HG02870 (cell line): ENCODE data around the gene CLDND2.

Experiments used
- ATAC-seq: cut with Tn5 transposase; IDR thresholded peaks from one replicate; pipeline ENCODE4 v1.9.1; 2021; ENCODE audit warnings: mild to moderate bottlenecking, moderate library complexity; ENCODE audit not compliant: unreplicated experiment

Gene CLDND2

GRCh38 chr19:51333836-51334460, 34.9 kb downstream of the CLDND2 start:
- ATAC-seq, result no peak

GRCh38 chr19:51331716-51332115, 37.1 kb downstream of the CLDND2 start:
- ATAC-seq, result no peak

- ATAC-seq, result no peak
Measured at GRCh38 chr19:51331193-51331592, 37.6 kb downstream of the CLDND2 start.

- no peak for ATAC-seq
Measured at GRCh38 chr19:51330366-51330765, 38.4 kb downstream of the CLDND2 start.

- no peak for ATAC-seq
Measured at GRCh38 chr19:51329411-51329810, 39.4 kb downstream of the CLDND2 start.

- no peak for ATAC-seq
Measured at GRCh38 chr19:51327066-51328001, 41.5 kb downstream of the CLDND2 start.

- ATAC-seq, result no peak
Measured at GRCh38 chr19:51326216-51327065, 42.4 kb downstream of the CLDND2 start.

GRCh38 chr19:51325161-51325976, 43.4 kb downstream of the CLDND2 start:
- ATAC-seq, result no peak

- no peak for ATAC-seq
Measured at GRCh38 chr19:51324167-51324481, 44.7 kb downstream of the CLDND2 start.

- no peak for ATAC-seq
Measured at GRCh38 chr19:51323481-51324166, 45.2 kb downstream of the CLDND2 start.

- no peak for ATAC-seq
Measured at GRCh38 chr19:51321799-51322198, 47.0 kb downstream of the CLDND2 start.

- ATAC-seq, result no peak
Measured at GRCh38 chr19:51320280-51320657, 48.5 kb downstream of the CLDND2 start.

GRCh38 chr19:51319649-51320279, 49.0 kb downstream of the CLDND2 start:
- no peak for ATAC-seq

GRCh38 chr19:51318687-51319648, 49.8 kb downstream of the CLDND2 start:
- ATAC-seq, result no peak

- ATAC-seq, result no peak
Measured at GRCh38 chr19:51317968-51318367, 50.8 kb downstream of the CLDND2 start.

- no peak for ATAC-seq
Measured at GRCh38 chr19:51317376-51317775, 51.4 kb downstream of the CLDND2 start.
